PFSK-1 (cell line): ENCODE data around the gene CAMKMT.

Experiments used
- FOXP2 ChIP-seq: optimal IDR thresholded peaks from 2 replicates; pipeline ENCODE3; 2011; ENCODE audit warnings: borderline replicate concordance, control low read depth, inconsistent platforms; ENCODE audit not compliant: insufficient read depth; ENCODE audit errors: extremely low read length, extremely low read depth
- POLR2AphosphoS5 ChIP-seq: IDR thresholded peaks from 2 replicates; pipeline ENCODE4 v1.6.1; 2012; ENCODE audit warnings: low read depth, mild to moderate bottlenecking, control low read depth, low read length, moderate library complexity
- REST ChIP-seq, 2 experiments: IDR thresholded peaks; 2 replicates each; pipeline versions ENCODE4 v1.6.1 to v1.8.0; 2011 to 2012; ENCODE audit warnings: low read depth in 2 of 2, low read length in 2 of 2, control low read depth in 1 of 2, inconsistent platforms in 1 of 2, mild to moderate bottlenecking in 1 of 2, moderate library complexity in 1 of 2; ENCODE audit not compliant: insufficient read depth in 1 of 2
- SIN3A ChIP-seq: IDR thresholded peaks from 2 replicates; pipeline ENCODE4 v1.6.1; 2012; ENCODE audit warnings: mild to moderate bottlenecking, low read length, moderate library complexity, borderline replicate concordance; ENCODE audit not compliant: insufficient read depth
- TAF1 ChIP-seq: IDR thresholded peaks from 2 replicates; pipeline ENCODE4 v1.6.1; 2012; ENCODE audit warnings: low read length, control low read depth, borderline replicate concordance; ENCODE audit not compliant: insufficient read depth

Gene CAMKMT

GRCh38 chr2:44551497-44551896 is 189.8 kb downstream of the CAMKMT start:
- TF ChIP-seq POLR2AphosphoS5: no peak
- no peak for TF ChIP-seq REST (IDR thresholded peaks at IDR 0.05; ENCODE audit: insufficient read depth in 1 of 2, low read depth in 2 of 2, low read length in 2 of 2)
- no peak for TF ChIP-seq SIN3A
- no peak for TF ChIP-seq FOXP2
- no peak for TF ChIP-seq TAF1

GRCh38 chr2:44553456-44553855 is 191.7 kb downstream of the CAMKMT start:
- TF ChIP-seq POLR2AphosphoS5 (no peak), FOXP2 (no peak), REST (IDR thresholded peaks at IDR 0.05; ENCODE audit: insufficient read depth in 1 of 2, low read depth in 2 of 2, low read length in 2 of 2) (no peak), SIN3A (no peak), TAF1 (no peak)

GRCh38 chr2:44555700-44556099 is 194.0 kb downstream of the CAMKMT start:
- TF ChIP-seq SIN3A: no peak
- TF ChIP-seq TAF1: no peak
- no peak for TF ChIP-seq FOXP2
- TF ChIP-seq POLR2AphosphoS5: no peak
- no peak for TF ChIP-seq REST (IDR thresholded peaks at IDR 0.05; ENCODE audit: insufficient read depth in 1 of 2, low read depth in 2 of 2, low read length in 2 of 2)

- TF ChIP-seq SIN3A (no peak), REST (IDR thresholded peaks at IDR 0.05; ENCODE audit: insufficient read depth in 1 of 2, low read depth in 2 of 2, low read length in 2 of 2) (no peak), POLR2AphosphoS5 (no peak), FOXP2 (no peak), TAF1 (no peak)
Observed at GRCh38 chr2:44559108-44559507, 197.4 kb downstream of the CAMKMT start.

- no peak for TF ChIP-seq TAF1
- no peak for TF ChIP-seq POLR2AphosphoS5
- TF ChIP-seq SIN3A: no peak
- TF ChIP-seq FOXP2: no peak
- TF ChIP-seq REST (IDR thresholded peaks at IDR 0.05; ENCODE audit: insufficient read depth in 1 of 2, low read depth in 2 of 2, low read length in 2 of 2): no peak
Observed at GRCh38 chr2:44560352-44560751, 198.6 kb downstream of the CAMKMT start.
